ENCODE results near the gene RPL39L. TPM values are rescaled to one million over a fixed set of nuclear protein-coding genes. Genes with fewer than 3 reads are reported as not detected.

Gene RPL39L
- polyA plus RNA-seq, 3 donors = 16.8 to 19.2 (median 19.2) TPM

- DNase-seq (ENCODE audit: low read depth in 3 of 3, low spot score in 2 of 3) = no peak
These were observed 67.2 kb downstream of the RPL39L start for GRCh38 chr3:187072102-187072501.

Other genes with a start within 250 kb of the RPL39L start
- gene ST6GAL1, start 209.0 kb downstream of the RPL39L start, polyA plus RNA-seq (ENCODE audit: insufficient read length in 3 of 3) = 10 to 100 TPM; 65.8 to 81.0 (median 72.8) TPM
- gene RTP1, start 58.0 kb upstream of the RPL39L start, polyA plus RNA-seq (ENCODE audit: insufficient read length in 3 of 3) = not detected
- 1 to 10 TPM; 6.6 to 9.3 (median 8.1) TPM for gene MASP1, start 152.2 kb upstream of the RPL39L start, polyA plus RNA-seq (ENCODE audit: insufficient read length in 3 of 3)
- under 1 TPM; 0.71 to 0.99 (median 0.82) TPM for gene RTP4, start 228.9 kb upstream of the RPL39L start, polyA plus RNA-seq (ENCODE audit: insufficient read length in 3 of 3)

All from right renal cortex interstitium (tissue), 3 donors.